ENCODE data around the gene ZNRF2. TPM values are rescaled to one million over a fixed set of nuclear protein-coding genes. Genes with fewer than 3 reads are reported as not detected.
"Not testable (repeated sequence)": the region's sequence is repeated elsewhere in the genome, so short reads cannot be mapped to it uniquely, and the experiment has no call there.

Gene ZNRF2
- total RNA-seq, 4 donors from 2014 or later, result 44.2 to 57.4 (median 48.0) TPM

- 92 to 100% methylated on average over 1 of the region's 1 CpG for WGBS, 2 donors
- H3K27me3 ChIP-seq, result no peaks in the 10 kb centered on the region
- TF ChIP-seq POLR2A (IDR thresholded peaks at IDR 0.05) (no peak), CTCF (IDR thresholded peaks at IDR 0.05) (no peak)
- no peaks in the 10 kb centered on the region for H3K36me3 ChIP-seq
- no peaks in the 10 kb centered on the region for H3K9me3 ChIP-seq
- no peak overlapping the region for H3K4me3 ChIP-seq (replicated peaks in 1 of 3)
- intact Hi-C loops (cut with DNase I), result no loop called here
- H3K27ac ChIP-seq, result no peak overlapping the region
- no peak for DNase-seq
- peaks cover under 1 to 3% of the 10 kb centered on the region in 2 donors for H3K4me1 ChIP-seq
These were observed 24.1 kb upstream of the ZNRF2 start for GRCh38 chr7:30260246-30260768.

GRCh38 chr7:30263090-30263710 is 21.2 kb upstream of the ZNRF2 start:
- TF ChIP-seq CTCF (IDR thresholded peaks at IDR 0.05) (no peak), POLR2A (IDR thresholded peaks at IDR 0.05) (no peak)
- intact Hi-C loops (cut with DNase I), result no loop called here
- 70 to 76% methylated on average over 4 of the region's 4 CpGs for WGBS, 2 donors

GRCh38 chr7:30264052-30264451 is 20.3 kb upstream of the ZNRF2 start:
- WGBS, 2 donors, result 85 to 93% methylated on average over 4 of the region's 4 CpGs
- Histone ChIP-seq H3K4me1 (peaks cover 0 to 8% of the 10 kb centered on the region in 2 donors), H3K9me3 (no peaks in the 10 kb centered on the region), H3K27me3 (no peaks in the 10 kb centered on the region), H3K4me3 (replicated peaks in 1 of 3) (no peak overlapping the region), H3K27ac (no peak overlapping the region), H3K36me3 (no peaks in the 10 kb centered on the region)
- TF ChIP-seq CTCF (IDR thresholded peaks at IDR 0.05) (no peak), POLR2A (IDR thresholded peaks at IDR 0.05) (no peak)
- intact Hi-C loops (cut with DNase I), result no loop called here
- DNase-seq, result no peak

More at GRCh38 chr7:30263090-30263710, 21.2 kb upstream of the ZNRF2 start:
- Histone ChIP-seq H3K36me3 (no peaks in the 10 kb centered on the region), H3K4me1 (no peaks in the 10 kb centered on the region), H3K9me3 (no peaks in the 10 kb centered on the region), H3K4me3 (replicated peaks in 1 of 3) (no peak overlapping the region), H3K27me3 (no peaks in the 10 kb centered on the region), H3K27ac (no peak overlapping the region)
- DNase-seq, result no peak

- DNase-seq; H3K9me3 ChIP-seq; H3K36me3 ChIP-seq; H3K4me3 ChIP-seq (replicated peaks in 1 of 3); intact Hi-C loops (cut with DNase I); H3K27me3 ChIP-seq; H3K27ac ChIP-seq: not testable (repeated sequence)
- peaks cover 10 to 13% of the 10 kb centered on the region in 2 donors for H3K4me1 ChIP-seq
- 95 to 100% methylated on average over 4 of the region's 4 CpGs for WGBS, 2 donors
These were observed 19.2 kb upstream of the ZNRF2 start for GRCh38 chr7:30265189-30265588.

GRCh38 chr7:30266686-30267085 is 17.7 kb upstream of the ZNRF2 start:
- Histone ChIP-seq H3K9me3 (no peaks in the 10 kb centered on the region), H3K27me3 (no peaks in the 10 kb centered on the region), H3K36me3 (no peaks in the 10 kb centered on the region), H3K4me1 (peaks cover 10 to 13% of the 10 kb centered on the region in 2 donors), H3K4me3 (replicated peaks in 1 of 3) (no peak overlapping the region), H3K27ac (no peak overlapping the region)
- no peak for DNase-seq
- no peak for TF ChIP-seq CTCF (IDR thresholded peaks at IDR 0.05)
- no peak for TF ChIP-seq POLR2A (IDR thresholded peaks at IDR 0.05)
- WGBS, 2 donors, result 72 to 80% methylated on average over 1 of the region's 1 CpG
- intact Hi-C loops (cut with DNase I), result no loop called here

All from thyroid gland (tissue), 4 donors.